ENCODE results near the gene SMARCB1. TPM values are rescaled to one million over a fixed set of nuclear protein-coding genes. Genes with fewer than 3 reads are reported as not detected.

Gene SMARCB1
- total and polyA plus RNA-seq, 7 donors: 25.0 to 85.7 (median 43.9) TPM

DNA sequence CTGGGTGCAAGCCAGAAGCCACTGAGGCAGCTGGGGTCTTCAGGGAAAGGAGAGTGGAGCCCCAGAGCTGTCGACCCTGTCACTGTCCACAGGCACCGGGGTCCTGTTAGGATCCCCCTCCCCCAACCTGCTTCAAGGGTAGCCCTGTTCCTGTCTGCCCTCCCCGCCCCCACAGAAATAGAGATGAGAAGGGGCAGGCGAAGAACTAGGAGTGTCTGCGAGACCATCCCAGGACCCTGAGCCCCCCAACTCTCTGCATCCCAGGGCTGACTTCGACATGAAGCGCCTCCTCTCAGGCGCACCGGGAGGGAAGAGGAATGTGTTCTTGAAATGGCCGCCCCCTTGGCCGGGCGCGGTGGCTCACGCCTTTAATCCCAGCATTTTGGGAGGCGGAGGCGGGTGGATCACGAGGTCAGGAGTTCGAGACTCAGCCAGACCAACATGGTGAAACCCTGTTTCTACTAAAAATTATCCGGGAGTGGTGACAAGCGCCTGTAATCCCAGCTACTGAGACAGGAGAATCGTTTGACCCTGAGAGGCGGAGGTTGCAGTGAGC, 35.2 kb upstream of the SMARCB1 start:
- peak overlapping the region; percentile 71 to 80 (median 78) for H3K4me3 ChIP-seq
- TF ChIP-seq POLR2AphosphoS5 (IDR thresholded peaks at IDR 0.05): no peak
- TF ChIP-seq, protein P1, sequence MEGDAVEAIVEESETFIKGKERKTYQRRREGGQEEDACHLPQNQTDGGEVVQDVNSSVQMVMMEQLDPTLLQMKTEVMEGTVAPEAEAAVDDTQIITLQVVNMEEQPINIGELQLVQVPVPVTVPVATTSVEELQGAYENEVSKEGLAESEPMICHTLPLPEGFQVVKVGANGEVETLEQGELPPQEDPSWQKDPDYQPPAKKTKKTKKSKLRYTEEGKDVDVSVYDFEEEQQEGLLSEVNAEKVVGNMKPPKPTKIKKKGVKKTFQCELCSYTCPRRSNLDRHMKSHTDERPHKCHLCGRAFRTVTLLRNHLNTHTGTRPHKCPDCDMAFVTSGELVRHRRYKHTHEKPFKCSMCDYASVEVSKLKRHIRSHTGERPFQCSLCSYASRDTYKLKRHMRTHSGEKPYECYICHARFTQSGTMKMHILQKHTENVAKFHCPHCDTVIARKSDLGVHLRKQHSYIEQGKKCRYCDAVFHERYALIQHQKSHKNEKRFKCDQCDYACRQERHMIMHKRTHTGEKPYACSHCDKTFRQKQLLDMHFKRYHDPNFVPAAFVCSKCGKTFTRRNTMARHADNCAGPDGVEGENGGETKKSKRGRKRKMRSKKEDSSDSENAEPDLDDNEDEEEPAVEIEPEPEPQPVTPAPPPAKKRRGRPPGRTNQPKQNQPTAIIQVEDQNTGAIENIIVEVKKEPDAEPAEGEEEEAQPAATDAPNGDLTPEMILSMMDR (IDR thresholded peaks at IDR 0.05): no peak
- no peak for TF ChIP-seq EP300 (IDR thresholded peaks at IDR 0.05)
- TF ChIP-seq POLR2A (IDR thresholded peaks at IDR 0.05): no peak
- 12 to 18% methylated on average over 22 of the region's 22 CpGs for WGBS, 2 donors
- H3K36me3 ChIP-seq: no peaks in the 10 kb centered on the region
- H3K27me3 ChIP-seq: no peaks in the 10 kb centered on the region
- H3K4me1 ChIP-seq: peaks cover 0 to 20% (median 17%) of the 10 kb centered on the region in 4 donors
- peak overlapping the region; percentile 88 to 94 (median 90) for H3K27ac ChIP-seq
- peak; percentile 77 for DNase-seq
- intact Hi-C loops (cut with DNase I): loop anchor here (2.0 kb wide), 1 partner anchor 17 kb away; no protein-coding TSS in a partner anchor
- no peaks in the 10 kb centered on the region for H3K9me3 ChIP-seq

GRCh38 chr22:23752090-23752691, 34.6 kb upstream of the SMARCB1 start:
- Histone ChIP-seq H3K9me3 (no peaks in the 10 kb centered on the region), H3K4me3 (no peak overlapping the region), H3K27ac (peak overlapping the region in 3 of 4 donors; percentile 88 to 91 (median 89)), H3K27me3 (no peaks in the 10 kb centered on the region), H3K36me3 (no peaks in the 10 kb centered on the region), H3K4me1 (peaks cover 0 to 20% (median 17%) of the 10 kb centered on the region in 4 donors)
- no peak for TF ChIP-seq POLR2AphosphoS5 (IDR thresholded peaks at IDR 0.05)
- TF ChIP-seq POLR2A (IDR thresholded peaks at IDR 0.05): no peak
- TF ChIP-seq, protein P1 (IDR thresholded peaks at IDR 0.05): no peak
- no peak for TF ChIP-seq EP300 (IDR thresholded peaks at IDR 0.05)
- intact Hi-C loops (cut with DNase I): no loop called here
- 58 to 87% methylated on average over 9 of the region's 9 CpGs for WGBS, 2 donors
- DNase-seq: no peak

- Histone ChIP-seq H3K36me3 (no peaks in the 10 kb centered on the region), H3K4me3 (no peak overlapping the region), H3K27ac (no peak overlapping the region), H3K4me1 (peaks cover 0 to 20% (median 17%) of the 10 kb centered on the region in 4 donors), H3K27me3 (no peaks in the 10 kb centered on the region), H3K9me3 (no peaks in the 10 kb centered on the region)
- 81 to 92% methylated on average over 16 of the region's 16 CpGs for WGBS, 2 donors
- intact Hi-C loops (cut with DNase I): no loop called here
- DNase-seq: no peak
- TF ChIP-seq POLR2A (IDR thresholded peaks at IDR 0.05) (no peak), POLR2AphosphoS5 (IDR thresholded peaks at IDR 0.05) (no peak)
- TF ChIP-seq, protein P1 (IDR thresholded peaks at IDR 0.05): no peak
These were observed 34.0 kb upstream of the SMARCB1 start for GRCh38 chr22:23752750-23753149.

GRCh38 chr22:23753385-23753784, 33.4 kb upstream of the SMARCB1 start:
- intact Hi-C loops (cut with DNase I): no loop called here
- no peak overlapping the region for H3K27ac ChIP-seq
- no peak overlapping the region for H3K4me3 ChIP-seq
- H3K27me3 ChIP-seq: no peaks in the 10 kb centered on the region
- 69 to 76% methylated on average over 2 of the region's 2 CpGs for WGBS, 2 donors
- H3K4me1 ChIP-seq: peaks cover 0 to 20% (median 17%) of the 10 kb centered on the region in 4 donors
- TF ChIP-seq, protein P1 (IDR thresholded peaks at IDR 0.05): no peak
- no peak for TF ChIP-seq POLR2AphosphoS5 (IDR thresholded peaks at IDR 0.05)
- TF ChIP-seq EP300 (IDR thresholded peaks at IDR 0.05): no peak
- no peak for TF ChIP-seq POLR2A (IDR thresholded peaks at IDR 0.05)
- no peaks in the 10 kb centered on the region for H3K36me3 ChIP-seq
- no peaks in the 10 kb centered on the region for H3K9me3 ChIP-seq
- DNase-seq: no peak

Measured in sigmoid colon (tissue), 7 donors.